LNCaP clone FGC (cell line): Measurements from ENCODE around the gene BTBD3.

ENCODE experiments used
- DNase-seq: peaks from one replicate; pipeline ENCODE4 v3.0.0-alpha.2; 2011; ENCODE audit warnings: low read depth
- H3K4me3 ChIP-seq: 2 replicates; pipeline ENCODE4 v1.5.1; 2011; ENCODE audit warnings: mild to moderate bottlenecking, low read depth, low read length, control low read depth
- CTCF ChIP-seq: IDR thresholded peaks from 2 replicates; pipeline ENCODE4 v1.5.1; 2012; ENCODE audit warnings: mild to moderate bottlenecking; ENCODE audit not compliant: control insufficient read depth, insufficient read depth; ENCODE audit errors: extremely low read depth

BTBD3 gene

GRCh38 chr20:11941593-11942246 lies 24.0 kb downstream of the BTBD3 start:
- TF ChIP-seq CTCF, result no peak
- H3K4me3 ChIP-seq, result no peak overlapping the region

DNA sequence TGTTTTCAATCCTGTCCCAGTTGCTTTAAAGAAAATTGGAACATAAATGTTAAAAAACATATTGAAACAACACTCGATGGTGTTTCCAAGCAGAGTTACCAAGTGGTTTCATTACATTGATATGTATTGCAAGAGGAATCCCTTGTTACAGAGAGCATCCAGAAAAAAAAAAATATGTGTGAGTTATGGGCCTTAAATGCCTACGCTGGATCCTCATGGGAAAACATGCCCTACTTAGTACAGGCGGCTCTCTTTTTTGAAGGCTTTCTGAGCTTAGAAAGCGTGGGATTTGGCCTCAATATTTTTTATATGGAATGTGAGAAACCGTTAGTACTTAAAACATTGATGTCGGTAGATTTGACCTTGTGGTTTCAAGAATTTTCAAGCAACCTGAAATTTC lies 26.1 kb downstream of the BTBD3 start:
- no peak for TF ChIP-seq CTCF
- DNase-seq, result no peak
- no peak overlapping the region for H3K4me3 ChIP-seq

More at GRCh38 chr20:11941593-11942246, 24.0 kb downstream of the BTBD3 start:
- no peak for DNase-seq

DNA sequence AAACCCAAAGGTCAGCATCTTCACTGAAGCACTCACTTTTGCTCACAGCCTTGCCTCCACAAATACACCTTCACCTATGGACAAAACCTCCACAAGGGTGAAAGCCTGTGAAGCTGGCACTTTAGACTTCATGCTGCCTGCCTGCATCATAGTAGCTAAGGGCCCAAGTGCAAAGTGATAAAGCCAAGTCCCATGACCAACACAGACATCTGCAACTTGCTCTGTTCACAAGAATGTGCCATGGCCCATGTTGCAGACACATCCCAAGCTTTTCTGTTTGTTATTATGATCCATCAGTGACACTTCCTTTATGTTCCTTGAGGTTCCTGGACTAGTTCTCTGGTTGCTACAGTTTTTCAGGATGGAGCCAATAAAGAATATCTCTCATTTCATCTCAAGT lies 31.1 kb downstream of the BTBD3 start:
- no peak for TF ChIP-seq CTCF
- H3K4me3 ChIP-seq, result no peak overlapping the region
- no peak for DNase-seq

- no peak overlapping the region for H3K4me3 ChIP-seq
- no peak for TF ChIP-seq CTCF
- DNase-seq, result no peak
Measured at GRCh38 chr20:11949711-11950110, 32.0 kb downstream of the BTBD3 start.

- no peak for TF ChIP-seq CTCF
- H3K4me3 ChIP-seq, result no peak overlapping the region
- no peak for DNase-seq
Measured at GRCh38 chr20:11951696-11952095, 34.0 kb downstream of the BTBD3 start.

DNA sequence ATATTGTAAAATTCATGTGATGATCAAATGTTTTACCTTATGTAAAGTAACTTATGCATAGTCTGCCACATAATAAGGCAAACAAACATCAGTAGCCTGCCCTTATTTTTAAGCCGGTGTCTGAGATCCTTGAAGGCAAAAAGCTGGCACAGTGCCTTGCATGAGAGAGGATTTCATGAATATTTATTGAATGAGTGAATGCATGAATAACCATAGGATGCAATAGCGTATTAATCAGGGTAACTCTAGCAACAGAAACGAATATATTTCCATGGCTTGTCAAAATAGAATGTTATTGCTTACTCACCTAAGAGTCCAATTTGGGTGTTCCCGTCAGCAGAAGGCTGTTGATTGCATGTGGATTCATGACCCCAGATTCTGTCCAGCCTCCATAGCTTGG lies 34.9 kb downstream of the BTBD3 start:
- H3K4me3 ChIP-seq, result no peak overlapping the region
- TF ChIP-seq CTCF, result no peak
- DNase-seq, result no peak

GRCh38 chr20:11957911-11958310 lies 40.2 kb downstream of the BTBD3 start:
- no peak overlapping the region for H3K4me3 ChIP-seq
- no peak for TF ChIP-seq CTCF
- no peak for DNase-seq
